ENCODE measurements around the gene PLEKHB1.

DNA sequence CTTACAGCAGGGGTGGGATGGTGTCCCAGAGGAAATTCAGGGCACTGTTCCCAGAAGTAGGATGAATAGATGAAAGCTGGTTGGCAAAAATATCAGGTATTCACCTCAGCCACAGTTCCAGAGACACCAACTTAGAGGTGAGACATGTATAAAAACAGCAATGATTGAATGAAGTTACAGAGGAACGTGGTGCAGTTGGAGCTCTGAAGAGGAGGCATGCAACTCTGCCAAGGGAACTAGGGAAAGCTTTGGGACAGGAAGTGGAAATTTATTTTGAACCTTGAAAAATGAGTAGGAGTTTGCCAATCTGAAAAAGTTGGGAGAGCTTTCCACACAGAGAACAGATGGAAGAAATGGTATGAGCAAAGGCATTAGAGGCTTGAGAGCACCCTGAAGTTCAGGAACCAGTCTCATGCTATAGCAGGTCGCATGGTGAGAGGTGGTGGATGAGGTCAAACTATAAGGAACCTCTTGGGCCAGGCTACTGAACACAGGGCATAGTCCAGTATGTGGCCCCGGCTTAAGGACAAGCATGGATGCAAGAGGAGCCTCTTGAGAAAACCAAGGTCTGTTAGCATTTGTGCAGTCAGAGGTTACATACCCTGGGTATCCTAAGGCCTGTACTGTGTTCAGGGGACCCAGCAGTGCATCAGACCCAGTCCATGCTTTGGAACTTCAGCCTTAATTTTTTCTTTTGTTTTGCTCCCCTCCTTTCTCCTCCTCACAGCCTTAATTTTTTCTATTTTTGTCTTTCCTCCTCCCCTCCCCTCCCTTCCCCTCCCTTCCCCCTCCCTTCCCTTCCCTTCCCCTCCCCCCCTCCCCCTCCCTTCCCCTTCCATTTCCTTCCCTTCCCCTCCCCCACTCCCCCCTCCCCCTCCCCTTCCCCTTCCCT is 17.5 kb downstream of the PLEKHB1 start:
- TF ChIP-seq, protein P1, sequence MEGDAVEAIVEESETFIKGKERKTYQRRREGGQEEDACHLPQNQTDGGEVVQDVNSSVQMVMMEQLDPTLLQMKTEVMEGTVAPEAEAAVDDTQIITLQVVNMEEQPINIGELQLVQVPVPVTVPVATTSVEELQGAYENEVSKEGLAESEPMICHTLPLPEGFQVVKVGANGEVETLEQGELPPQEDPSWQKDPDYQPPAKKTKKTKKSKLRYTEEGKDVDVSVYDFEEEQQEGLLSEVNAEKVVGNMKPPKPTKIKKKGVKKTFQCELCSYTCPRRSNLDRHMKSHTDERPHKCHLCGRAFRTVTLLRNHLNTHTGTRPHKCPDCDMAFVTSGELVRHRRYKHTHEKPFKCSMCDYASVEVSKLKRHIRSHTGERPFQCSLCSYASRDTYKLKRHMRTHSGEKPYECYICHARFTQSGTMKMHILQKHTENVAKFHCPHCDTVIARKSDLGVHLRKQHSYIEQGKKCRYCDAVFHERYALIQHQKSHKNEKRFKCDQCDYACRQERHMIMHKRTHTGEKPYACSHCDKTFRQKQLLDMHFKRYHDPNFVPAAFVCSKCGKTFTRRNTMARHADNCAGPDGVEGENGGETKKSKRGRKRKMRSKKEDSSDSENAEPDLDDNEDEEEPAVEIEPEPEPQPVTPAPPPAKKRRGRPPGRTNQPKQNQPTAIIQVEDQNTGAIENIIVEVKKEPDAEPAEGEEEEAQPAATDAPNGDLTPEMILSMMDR (IDR thresholded peaks at IDR 0.05) = no peak
- TF ChIP-seq POLR2AphosphoS5 (IDR thresholded peaks at IDR 0.05) (no peak), POLR2A (IDR thresholded peaks at IDR 0.05) (no peak)
